OCI-LY7 (cell line): ENCODE results near the gene KIF11. TPM values are rescaled to one million over a fixed set of nuclear protein-coding genes. Genes with fewer than 3 reads are reported as not detected.

Experiments
- BruUV-seq: library from RNA; stranded (reverse); fragments of 400-500 nt; replicated peaks from 2 replicates; lab custom pipeline; 2021; lab: Mats Ljungman, UMichigan
- CTCF ChIA-PET: fragments of 300-600 bp; sonication (Branson Sonifier 250); formaldehyde crosslinking; loops from one replicate; lab custom pipeline; 2022; ENCODE audit warnings: antibody characterized with exemption; ENCODE audit not compliant: unreplicated experiment; lab: Charles Lee
- POLR2A ChIA-PET: fragments of 300-600 bp; sonication (Branson Sonifier 250); formaldehyde crosslinking; loops from one replicate; lab custom pipeline; 2022; ENCODE audit warnings: antibody characterized with exemption; lab: Charles Lee
- DNase-seq: peaks from one replicate; pipeline ENCODE4 v3.0.0-alpha.2; 2015; ENCODE audit warnings: low spot score
- H2AFZ ChIP-seq: fragments of 200-600 bp; sonication (generic), shearing (Covaris generic); 2 replicates; pipeline ENCODE4 v1.6.1; 2014; ENCODE audit warnings: mild to moderate bottlenecking, antibody characterized with exemption, low read length, moderate library complexity
- H3K27ac ChIP-seq: fragments of 200-600 bp; sonication (generic); 2 replicates; pipeline ENCODE4 v1.5.1; 2014; ENCODE audit warnings: mixed run types, low read depth, mild to moderate bottlenecking, moderate library complexity, low read length, inconsistent platforms; ENCODE audit not compliant: poor library complexity, severe bottlenecking
- H3K36me3 ChIP-seq: fragments of 200-600 bp; sonication (generic); 2 replicates; pipeline ENCODE4 v1.6.1; 2014; ENCODE audit warnings: mild to moderate bottlenecking, antibody characterized with exemption, low read length, moderate library complexity, mixed read lengths; ENCODE audit not compliant: insufficient read depth
- H3K4me1 ChIP-seq: fragments of 200-600 bp; sonication (generic); 2 replicates; pipeline ENCODE4 v1.5.1; 2014; ENCODE audit warnings: mild to moderate bottlenecking, low read length; ENCODE audit not compliant: insufficient read depth, poor library complexity, severe bottlenecking
- H3K4me2 ChIP-seq: fragments of 200-600 bp; sonication (generic); 2 replicates; pipeline ENCODE4 v1.6.1; 2014; ENCODE audit warnings: mild to moderate bottlenecking, low read length
- H3K4me3 ChIP-seq: fragments of 200-600 bp; sonication (generic); 2 replicates; pipeline ENCODE4 v1.5.1; 2014; ENCODE audit warnings: mild to moderate bottlenecking, low read depth, low read length; ENCODE audit not compliant: poor library complexity, severe bottlenecking
- H3K79me2 ChIP-seq: fragments of 200-600 bp; sonication (generic); 2 replicates; pipeline ENCODE4 v1.6.1; 2016; ENCODE audit warnings: low read depth, mild to moderate bottlenecking, low read length, moderate library complexity, mixed read lengths; ENCODE audit not compliant: insufficient read depth
- H3K9me2 ChIP-seq: fragments of 200-600 bp; sonication (generic); 2 replicates; pipeline ENCODE4 v1.6.1; 2016; ENCODE audit warnings: mild to moderate bottlenecking, low read length, mixed read lengths; ENCODE audit not compliant: insufficient read depth
- H3K9me3 ChIP-seq: fragments of 200-600 bp; sonication (generic); 2 replicates; pipeline ENCODE4 v1.6.1; 2014; ENCODE audit warnings: mild to moderate bottlenecking, mixed run types, low read length, mixed read lengths
- H4K20me1 ChIP-seq: fragments of 200-600 bp; sonication (generic); 2 replicates; pipeline ENCODE4 v1.6.1; 2014; ENCODE audit warnings: mild to moderate bottlenecking, antibody characterized with exemption, low read length, moderate library complexity, mixed read lengths; ENCODE audit not compliant: insufficient read depth
- CTCF ChIP-seq: fragments of 200-600 bp; sonication (generic); conservative IDR thresholded peaks from 2 replicates; pipeline ENCODE4 v1.5.1; 2014; ENCODE audit warnings: mild to moderate bottlenecking, antibody characterized with exemption, low read length, moderate library complexity, mixed read lengths
- EZH2phosphoT487 ChIP-seq: fragments of 200-600 bp; sonication (generic); IDR thresholded peaks from 2 replicates; pipeline ENCODE4 v1.6.1; 2018; ENCODE audit warnings: low read depth, borderline replicate concordance, mild to moderate bottlenecking, mixed run types, antibody characterized with exemption, low read length, moderate library complexity, mixed read lengths
- intact Hi-C: fragments of 100-400 bp; cut with micrococcal nuclease; formaldehyde crosslinking; loops from one replicate; pipeline ENCODE4 v1.10.0; 2022; ENCODE audit not compliant: unreplicated experiment
- total RNA-seq, 2 experiments: library from RNA; depleted of rRNA in 1 of 2; stranded (reverse); fragments of >200 nt in 1 of 2; shearing (Covaris generic) in 1 of 2; gene quantifications; 2 replicates each; pipeline ENCODE4 v1.2.3, GENCODE V29; 2014 to 2022

The KIF11 gene
- total RNA-seq, 2 experiments from 2014 or later, result 71.8 to 103 TPM

- Histone ChIP-seq H2AFZ (no peak overlapping the region), H3K4me1 (no peaks in the 10 kb centered on the region), H4K20me1 (no peaks in the 10 kb centered on the region), H3K27ac (no peak overlapping the region), H3K4me2 (no peak overlapping the region), H3K4me3 (no peak overlapping the region), H3K36me3 (peaks cover 100% of the 10 kb centered on the region), H3K9me2 (no peaks in the 10 kb centered on the region), H3K79me2 (peaks cover 31% of the 10 kb centered on the region; the same call in 1 of the 2 replicates), H3K9me3 (no peaks in the 10 kb centered on the region)
- POLR2A ChIA-PET, result interaction anchor here (0.7 kb wide), 1 partner anchor 33 kb away, joined by 4 read pairs; no protein-coding TSS in a partner anchor
- no peak for DNase-seq
- CTCF ChIA-PET, result no interaction called here
- intact Hi-C loops, result loop anchor here (5.0 kb wide), 1 partner anchor 33 kb away; no protein-coding TSS in a partner anchor
- no TSS peak for BruUV-seq
- TF ChIP-seq CTCF, result no peak
- no peak for TF ChIP-seq EZH2phosphoT487
Measured at GRCh38 chr10:92619368-92619767, 26.4 kb downstream of the KIF11 start.

- Histone ChIP-seq H3K4me2 (no peak overlapping the region), H3K27ac (no peak overlapping the region), H3K9me2 (no peaks in the 10 kb centered on the region), H3K4me1 (no peaks in the 10 kb centered on the region), H3K4me3 (no peak overlapping the region), H3K36me3 (peaks cover 91% of the 10 kb centered on the region), H4K20me1 (no peaks in the 10 kb centered on the region), H3K79me2 (peaks cover 6% of the 10 kb centered on the region; the same call in 1 of the 2 replicates), H2AFZ (no peak overlapping the region), H3K9me3 (no peaks in the 10 kb centered on the region)
- POLR2A ChIA-PET, result interaction anchor here (1.5 to 1.6 kb wide), 2 partner anchors 12 to 37 kb away, joined by 3 to 4 read pairs; no protein-coding TSS in a partner anchor
- CTCF ChIA-PET, result no interaction called here
- no peak for DNase-seq
- intact Hi-C loops, result no loop called here
- TF ChIP-seq EZH2phosphoT487, result no peak
- peak; percentile 32; the same call in 1 of the 2 replicates for TF ChIP-seq CTCF
- BruUV-seq, result no TSS peak
Measured at GRCh38 chr10:92627845-92628480, 35.0 kb downstream of the KIF11 start.

GRCh38 chr10:92629945-92630344 lies 37.0 kb downstream of the KIF11 start:
- Histone ChIP-seq H3K9me3 (no peaks in the 10 kb centered on the region), H3K79me2 (no peaks in the 10 kb centered on the region), H3K36me3 (peaks cover 90% of the 10 kb centered on the region), H3K4me1 (no peaks in the 10 kb centered on the region), H3K4me2 (no peak overlapping the region), H4K20me1 (no peaks in the 10 kb centered on the region), H3K9me2 (no peaks in the 10 kb centered on the region), H3K4me3 (no peak overlapping the region), H2AFZ (no peak overlapping the region), H3K27ac (no peak overlapping the region)
- intact Hi-C loops, result no loop called here
- no peak for DNase-seq
- no TSS peak for BruUV-seq
- POLR2A ChIA-PET, result interaction anchor here (0.8 to 1.8 kb wide), 2 partner anchors 9 to 12 kb away, joined by 3 to 9 read pairs; no protein-coding TSS in a partner anchor
- TF ChIP-seq EZH2phosphoT487 (no peak), CTCF (no peak)
- CTCF ChIA-PET, result no interaction called here
